NCI-H2081 treated with DMSO at 0.1 percent for 48 hours (cell line): ENCODE measurements around the gene RANBP6.

ENCODE experiments used
- DNase-seq: peaks from one replicate; lab custom pipeline; 2025; lab: John Stamatoyannopoulos, UW

RANBP6 gene

DNA sequence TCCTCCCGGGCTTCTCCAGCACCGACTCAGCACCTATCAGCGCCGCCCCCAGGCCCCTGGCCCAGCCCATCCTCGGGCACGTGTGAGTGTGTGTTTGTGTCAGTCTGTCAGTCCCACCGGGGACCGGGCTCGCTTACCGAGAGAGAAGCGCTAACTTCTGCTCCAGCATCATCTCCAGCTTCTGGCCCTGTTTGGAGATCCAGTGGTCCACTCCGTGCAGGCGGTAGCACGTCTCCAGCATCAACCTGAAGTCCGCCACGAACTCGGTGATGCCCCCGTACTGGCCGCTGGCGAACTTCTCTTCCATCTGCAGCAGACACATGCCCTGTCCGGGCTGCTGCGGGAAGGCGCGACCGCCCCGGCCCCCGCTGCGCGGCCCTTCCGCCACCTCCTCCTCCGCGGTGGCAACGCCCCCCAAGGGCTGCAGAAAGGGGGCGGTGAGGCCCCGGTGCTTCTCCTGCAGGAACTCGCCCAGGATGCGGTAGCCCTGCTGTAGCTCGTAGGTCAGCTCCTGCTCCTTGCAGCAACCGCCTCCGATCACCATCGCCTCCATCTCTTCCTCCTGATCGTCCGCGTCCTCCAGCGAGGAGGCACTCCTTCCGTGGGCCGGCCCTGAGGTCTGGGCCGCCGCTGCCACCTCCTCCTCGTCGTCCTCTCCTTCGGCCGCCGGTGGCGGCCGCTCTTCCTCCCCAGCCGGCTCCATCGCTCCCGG is 8.2 kb downstream of the RANBP6 start:
- DNase-seq: no peak

DNA sequence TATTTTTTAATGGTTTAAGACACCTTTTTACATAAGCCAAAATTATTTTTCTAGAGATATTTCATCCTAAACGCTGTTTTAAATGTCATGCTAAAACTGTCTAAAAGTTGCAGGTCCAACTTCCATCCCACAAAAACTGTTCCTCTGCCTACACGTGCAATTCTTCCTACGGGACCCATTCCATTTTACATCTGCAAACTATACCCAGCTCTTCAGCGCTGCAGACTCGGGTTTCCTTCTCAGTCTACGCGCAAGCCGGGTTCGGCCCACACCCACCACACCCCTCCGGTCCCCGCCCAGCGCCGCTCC is 8.7 kb downstream of the RANBP6 start:
- DNase-seq: no peak

- no peak for DNase-seq
These were observed 14.5 kb downstream of the RANBP6 start for GRCh38 chr9:6000955-6001354.

GRCh38 chr9:5999443-6000101 is 15.9 kb downstream of the RANBP6 start:
- no peak for DNase-seq

GRCh38 chr9:5994493-5994892 is 20.9 kb downstream of the RANBP6 start:
- DNase-seq: no peak

- no peak for DNase-seq
These were observed 27.2 kb downstream of the RANBP6 start for GRCh38 chr9:5988265-5988664.

DNA sequence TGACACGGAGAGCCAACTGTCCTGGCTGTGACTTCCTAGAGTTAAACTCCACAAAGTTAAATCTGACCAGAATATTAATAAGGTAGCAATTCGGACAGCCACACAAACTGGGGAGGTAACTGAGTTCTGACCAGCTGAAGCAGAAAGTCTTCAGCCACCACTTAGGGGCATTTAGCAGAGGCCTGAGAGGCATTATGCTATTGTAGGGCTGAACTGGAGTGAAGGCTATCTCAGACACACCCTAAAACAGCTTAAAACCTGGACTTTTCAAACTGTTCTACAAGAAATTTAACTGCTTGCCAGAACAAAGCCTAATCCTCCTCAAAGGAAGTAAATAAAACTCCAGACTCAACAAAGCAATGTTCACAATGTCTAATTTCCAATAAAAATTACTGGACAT is 32.4 kb downstream of the RANBP6 start:
- no peak for DNase-seq

GRCh38 chr9:5982317-5982716 is 33.1 kb downstream of the RANBP6 start:
- no peak for DNase-seq

DNA sequence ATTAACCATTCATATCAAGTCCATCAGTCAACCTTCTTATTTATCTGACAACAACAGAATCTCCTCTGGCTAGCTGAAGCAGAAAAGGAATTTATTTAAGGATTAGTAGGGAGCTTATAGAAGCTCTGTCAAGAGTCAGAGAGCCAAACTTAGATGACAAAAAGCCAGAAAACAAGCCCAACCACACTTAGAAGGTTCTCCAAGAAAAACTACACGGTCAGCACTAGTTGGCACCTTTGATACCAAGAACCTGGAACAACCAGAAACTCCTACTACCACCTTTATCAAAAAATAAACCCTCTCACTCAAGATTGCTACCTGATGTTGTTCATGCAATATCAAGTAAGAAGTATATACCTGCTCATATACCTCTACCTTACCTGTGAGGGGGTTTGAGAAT is 36.9 kb downstream of the RANBP6 start:
- DNase-seq: no peak

- DNase-seq: no peak
These were observed 38.6 kb downstream of the RANBP6 start for GRCh38 chr9:5976674-5977397.

DNA sequence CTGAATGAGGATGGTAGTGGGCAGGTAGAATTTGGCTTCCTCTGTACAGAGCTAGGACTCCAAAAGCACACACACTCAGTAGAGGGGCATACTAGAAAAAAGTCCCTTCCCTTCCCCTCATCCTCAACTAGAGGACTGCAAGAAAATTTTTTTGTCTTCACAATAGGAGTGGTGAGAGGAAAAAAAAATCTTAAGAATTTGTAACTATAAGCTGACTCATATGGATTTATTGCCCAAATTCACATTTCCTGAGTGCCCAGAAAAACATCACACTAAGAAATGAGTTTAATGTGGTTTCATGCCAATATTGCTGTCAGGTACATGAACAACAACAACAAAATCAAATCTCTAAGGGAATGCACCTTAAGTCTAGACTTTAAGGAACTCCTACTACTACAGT is 43.7 kb downstream of the RANBP6 start:
- no peak for DNase-seq
